Heart left ventricle (tissue), 16 donors: ENCODE data around the gene ALS2CL. TPM values are rescaled to one million over a fixed set of nuclear protein-coding genes. Genes with fewer than 3 reads are reported as not detected.

Experiments used
- ATAC-seq, 4 donors: fragments of 200-7000 bp; cut with Tn5 transposase; one replicate each; pipeline ENCODE4 v1.9.1; 2020 to 2022; ENCODE audit warnings: moderate library complexity in 4 of 4, mild to moderate bottlenecking in 3 of 4, moderate number of reproducible peaks in 1 of 4
- DNase-seq, 5 donors: peaks; one replicate each; pipeline ENCODE4 v3.0.0-alpha.2; 2020
- H3K27ac ChIP-seq, 12 donors: fragments of 200-600 bp; sonication (generic) in 4 of 12; one replicate each; pipeline versions ENCODE4 v1.5.0 to v1.8.0; 2016 to 2022; ENCODE audit warnings: mild to moderate bottlenecking in 2 of 12
- H3K27me3 ChIP-seq, 9 donors: fragments of 200-600 bp; sonication (generic) in 2 of 9; one replicate each; pipeline versions ENCODE4 v1.5.1 to v1.8.0; 2016 to 2022; ENCODE audit warnings: mild to moderate bottlenecking in 3 of 9
- H3K36me3 ChIP-seq, 9 donors: fragments of 200-600 bp; sonication (generic) in 2 of 9; one replicate each; pipeline versions ENCODE4 v1.5.0 to v1.8.0; 2018 to 2022; ENCODE audit warnings: mild to moderate bottlenecking in 2 of 9
- H3K4me1 ChIP-seq, 12 donors: fragments of 200-600 bp; sonication (generic) in 4 of 12; one replicate each; pipeline versions ENCODE4 v1.5.0 to v1.8.0; 2016 to 2022; ENCODE audit warnings: mild to moderate bottlenecking in 3 of 12
- H3K4me3 ChIP-seq, 12 donors: fragments of 200-600 bp; sonication (generic) in 4 of 12; one replicate each; pipeline versions ENCODE4 v1.5.0 to v1.8.0; 2017 to 2022; ENCODE audit warnings: mild to moderate bottlenecking in 9 of 12, moderate library complexity in 4 of 12
- H3K9me3 ChIP-seq, 12 donors: fragments of 200-600 bp; sonication (generic) in 4 of 12; one replicate each; pipeline versions ENCODE4 v1.5.0 to v1.8.0; 2016 to 2022; ENCODE audit warnings: mild to moderate bottlenecking in 1 of 12
- CTCF ChIP-seq, 12 donors: fragments of 200-600 bp; sonication (generic) in 4 of 12; IDR thresholded peaks; one replicate each; pipeline versions ENCODE4 v1.5.0 to v1.8.0; 2018 to 2022; ENCODE audit warnings: antibody characterized with exemption in 12 of 12, mild to moderate bottlenecking in 5 of 12
- POLR2A ChIP-seq, 2 donors: fragments of 450-650 bp; IDR thresholded peaks; one replicate each; pipeline ENCODE4 v1.6.1; 2017; ENCODE audit warnings: antibody characterized with exemption in 2 of 2, mild to moderate bottlenecking in 2 of 2, moderate library complexity in 2 of 2
- WGBS, 4 donors: extraction: QIAGEN DNeasy Blood & Tissue Kit in 2 of 4; methylation state at CpG; one replicate each; pipeline versions ENCODE4 v1.1.5 to v1.1.7; 2013 to 2018; 5-methylcytosine and 5-hydroxymethylcytosine counted together
- intact Hi-C, 10 donors: fragments of 100-400 bp; cut with DNase I; formaldehyde crosslinking; loops; one replicate each; pipeline versions ENCODE4 v1.11.1 to v1.14.2; 2022
- polyA plus RNA-seq, 2 donors: library from polyadenylated mRNA; stranded (reverse); fragments of 200-250 nt; gene quantifications; one replicate each; pipeline ENCODE4 v1.2.3, GENCODE V29; 2013
- total RNA-seq, 9 donors: library from RNA; depleted of rRNA in 2 of 9; stranded (reverse); fragments of >200 nt in 2 of 9; fragmentation: NEBNext Ultra II Directional in 3 of 9; extraction: Animal tissue kit (Norgen Biotek cat#: 25700) in 3 of 9; gene quantifications; one replicate each; pipeline versions ENCODE4 v1.1.0 to v1.2.4, GENCODE V29; 2016 to 2023
- donor health status: ischemic (EF 13 %, LVEDD 7.1; RV severe dilation, severe dysfunction).
- donor health status: healthy with polysubstance abuse.
- donor health status: DM: no; HTN: yes; CAD: no.
- donor health status: DM: no; HTN: no; CAD: no.
- donor health status: ischemic (EF 25% LVEDD 6.9; RV normal size, moderate dysfunction).
- donor health status: ischemic (EF 25% LVEDD 5.7; RV mildly dilated, moderate dysfunction).
- donor health status: healthy.
- donor health status: DM: yes; HTN: yes; CAD: no.
- donor health status: ischemic (EF 35%, LVEDD 5.7; RV mildly dilated, moderate dysfunction).
- donor health status: nonischemic (EF 11% LVEDD 7.7; RV severe dilation, severe dysfunction).
- donor health status: DM: yes; HTN: yes; CAD: no.
- donor health status: PGD.
- donor health status: ischemic (EF 29% LVEDD 5.4; RV normal size, mild dysfunction).
- donor health status: nonischemic (EF 23%, LVEDD 6.1; RV moderate dilation, normal function).

ALS2CL gene
- total and polyA plus RNA-seq, 11 donors: 11.8 to 40.7 (median 25.4) TPM

- DNase-seq: no peak
- Histone ChIP-seq H3K4me3 (no peak overlapping the region), H3K27ac (no peak overlapping the region), H3K4me1 (peaks cover 0 to 6% (median 0%) of the 10 kb centered on the region in 12 donors), H3K36me3 (no peaks in the 10 kb centered on the region), H3K9me3 (peaks cover 0 to 12% (median 0%) of the 10 kb centered on the region in 12 donors), H3K27me3 (no peaks in the 10 kb centered on the region)
- ATAC-seq: no peak
- intact Hi-C loops: no loop called here
- WGBS, 4 donors: 50 to 77% (median 59%) methylated on average over 1 of the region's 1 CpG
- no peak for TF ChIP-seq CTCF (IDR thresholded peaks at IDR 0.05)
- TF ChIP-seq POLR2A (IDR thresholded peaks at IDR 0.05): no peak
Observed at GRCh38 chr3:46651084-46651483, 42.4 kb downstream of the ALS2CL start.

- Histone ChIP-seq H3K4me3 (no peak overlapping the region), H3K36me3 (no peaks in the 10 kb centered on the region), H3K4me1 (peaks cover 0 to 6% (median 0%) of the 10 kb centered on the region in 12 donors), H3K27me3 (no peaks in the 10 kb centered on the region), H3K27ac (no peak overlapping the region), H3K9me3 (peaks cover 0 to 12% (median 0%) of the 10 kb centered on the region in 12 donors)
- 86 to 94% (median 90%) methylated on average over 3 of the region's 3 CpGs for WGBS, 4 donors
- no peak for TF ChIP-seq POLR2A (IDR thresholded peaks at IDR 0.05)
- TF ChIP-seq CTCF (IDR thresholded peaks at IDR 0.05): no peak
- DNase-seq (no peak), ATAC-seq (no peak)
- intact Hi-C loops: no loop called here
Observed at GRCh38 chr3:46649436-46649835, 44.0 kb downstream of the ALS2CL start.

GRCh38 chr3:46648096-46648495 lies 45.4 kb downstream of the ALS2CL start:
- ATAC-seq (no peak), DNase-seq (no peak)
- Histone ChIP-seq H3K4me3 (no peak overlapping the region), H3K4me1 (peaks cover 0 to 6% (median 0%) of the 10 kb centered on the region in 12 donors), H3K27ac (no peak overlapping the region), H3K36me3 (no peaks in the 10 kb centered on the region), H3K27me3 (no peaks in the 10 kb centered on the region), H3K9me3 (peaks cover 0 to 12% (median 0%) of the 10 kb centered on the region in 12 donors)
- intact Hi-C loops: no loop called here
- no peak for TF ChIP-seq CTCF (IDR thresholded peaks at IDR 0.05)
- TF ChIP-seq POLR2A (IDR thresholded peaks at IDR 0.05): no peak
- WGBS, 4 donors: 72 to 96% (median 84%) methylated on average over 2 of the region's 2 CpGs

GRCh38 chr3:46646700-46647099 lies 46.8 kb downstream of the ALS2CL start:
- DNase-seq (no peak), ATAC-seq (peak in 3 of 4 donors; percentile 51 to 84 (median 67))
- H3K4me3 ChIP-seq: no peak overlapping the region
- no peak for TF ChIP-seq CTCF (IDR thresholded peaks at IDR 0.05)
- TF ChIP-seq POLR2A (IDR thresholded peaks at IDR 0.05): no peak
- H3K27me3 ChIP-seq: peaks cover 0 to 1% (median 0%) of the 10 kb centered on the region in 9 donors
- no peaks in the 10 kb centered on the region for H3K36me3 ChIP-seq
- 47 to 59% (median 54%) methylated on average over 6 of the region's 6 CpGs for WGBS, 4 donors
- H3K4me1 ChIP-seq: peaks cover 0 to 6% (median 0%) of the 10 kb centered on the region in 12 donors
- intact Hi-C loops: no loop called here
- H3K27ac ChIP-seq: no peak overlapping the region
- peaks cover 0 to 5% (median 0%) of the 10 kb centered on the region in 12 donors for H3K9me3 ChIP-seq
